Dermis blood vessel endothelial cell (primary cell): ENCODE data around the gene LRRC14B. TPM values are rescaled to one million over a fixed set of nuclear protein-coding genes. Genes with fewer than 3 reads are reported as not detected.
A peak's percentile ranks its signal among the peaks of the same experiment; 100 is the strongest.

Experiments used
- DNase-seq: peaks from one replicate; pipeline ENCODE4 v3.0.0; 2010
- total RNA-seq: library from RNA; depleted of rRNA; stranded (reverse); fragments of >200 nt; gene quantifications from 2 replicates; pipeline ENCODE4 v1.2.3, GENCODE V29; 2014

LRRC14B gene
- not detected in 2 replicates for total RNA-seq

GRCh38 chr5:191036-191948, at the start of gene LRRC14B:
LRRC14B (plus strand) TSS chr5:191495; CDS start chr5:191539, 44 bp downstream.
- no peak for DNase-seq

DNA sequence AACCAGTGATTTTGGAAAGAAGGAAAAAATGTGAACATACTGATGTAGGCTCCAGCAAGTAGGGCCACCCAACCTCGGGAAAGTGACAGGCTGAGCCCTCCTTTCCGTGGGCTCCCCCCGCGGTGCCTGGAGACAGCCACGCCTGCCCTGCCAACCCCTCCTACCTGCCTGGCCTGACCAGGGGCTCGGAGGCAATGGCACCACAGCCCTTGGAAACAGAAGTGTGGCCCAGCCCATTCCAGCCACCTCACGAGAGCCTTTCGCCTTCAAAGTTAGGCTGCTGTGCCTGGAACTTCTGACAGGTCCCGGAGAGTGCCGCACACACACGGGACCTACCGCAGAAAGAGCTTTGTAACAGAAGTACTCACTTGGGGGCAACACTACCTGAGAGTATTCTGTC, 49.5 kb upstream of the LRRC14B start:
- no peak for DNase-seq

- DNase-seq = no peak
Measured at GRCh38 chr5:142246-142810, 49.0 kb upstream of the LRRC14B start.

GRCh38 chr5:143041-143440, 48.3 kb upstream of the LRRC14B start:
- DNase-seq = no peak

DNA sequence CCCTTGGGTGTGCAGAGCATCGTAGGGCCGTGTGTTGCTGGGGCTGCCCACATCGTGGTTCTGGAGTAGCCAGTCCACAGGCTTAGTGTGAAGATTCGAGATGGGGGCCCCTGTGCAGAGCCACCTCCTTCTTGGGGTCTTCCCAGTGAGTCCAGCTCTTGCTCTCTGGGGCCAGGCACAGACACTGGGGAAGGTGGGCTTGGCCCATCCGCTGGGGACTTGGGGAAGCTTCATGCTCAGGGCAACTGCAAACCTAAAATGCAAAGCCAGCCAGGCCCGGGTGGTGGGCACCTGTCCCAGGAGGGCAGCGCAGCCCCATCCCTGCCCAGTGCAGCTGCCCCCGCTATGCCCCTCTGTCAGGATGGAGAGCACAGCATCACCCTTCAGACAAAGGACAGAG, 46.4 kb upstream of the LRRC14B start:
- DNase-seq = no peak

- no peak for DNase-seq
Measured at GRCh38 chr5:145585-146323, 45.5 kb upstream of the LRRC14B start.

- no peak for DNase-seq
Measured at GRCh38 chr5:147751-148150, 43.5 kb upstream of the LRRC14B start.

DNA sequence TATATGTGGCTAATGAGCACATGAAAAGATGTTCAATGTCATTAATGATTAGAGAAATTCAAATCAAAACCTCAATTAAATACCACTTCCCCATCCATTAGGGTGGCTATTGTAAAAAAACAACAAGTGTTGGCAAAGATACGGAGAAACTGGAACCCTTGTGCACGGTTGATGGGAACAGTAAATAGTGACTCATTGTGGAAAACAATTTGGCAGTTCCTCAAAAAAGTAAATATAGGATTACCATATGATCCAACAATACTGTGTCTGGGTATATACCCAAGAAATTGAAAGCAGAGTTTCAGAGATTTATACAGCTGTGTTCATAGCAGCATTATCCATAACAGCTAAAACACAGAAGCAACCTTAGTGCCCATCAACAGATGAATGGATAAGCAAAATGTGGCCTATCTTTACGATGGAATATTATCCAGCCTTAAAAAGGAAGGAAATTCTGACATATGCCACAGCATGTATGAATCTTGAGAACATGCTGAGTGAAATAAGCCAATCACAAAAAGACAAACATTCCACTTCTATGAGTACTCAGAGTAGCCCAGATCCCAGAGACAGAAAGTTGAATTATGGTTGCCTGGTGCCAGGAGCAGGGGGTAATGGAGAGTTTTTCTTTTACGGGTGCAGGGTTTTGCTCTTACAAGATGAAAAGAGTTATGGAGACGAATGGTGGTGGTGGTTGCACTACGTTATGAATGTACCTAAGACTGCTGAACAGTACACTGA, 41.4 kb upstream of the LRRC14B start:
- peak; percentile 25 for DNase-seq

DNA sequence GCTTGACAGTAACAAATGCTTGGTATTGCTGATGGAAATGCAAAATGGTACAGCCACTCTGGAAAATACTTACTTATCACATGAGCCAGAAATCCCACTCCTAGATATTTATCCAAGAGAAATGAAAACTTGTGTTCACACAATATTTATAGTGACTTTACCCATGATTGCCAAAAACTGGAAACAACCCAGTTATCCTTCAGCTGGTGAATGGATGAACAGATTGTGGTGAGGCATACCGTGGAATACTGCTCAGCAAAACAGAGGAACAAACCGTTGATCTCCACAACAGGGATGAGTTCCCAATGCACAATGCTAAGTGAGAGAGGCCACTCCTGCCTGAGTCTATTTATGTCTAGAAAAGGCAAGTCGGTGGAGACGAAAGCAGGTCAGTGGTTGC, 40.5 kb upstream of the LRRC14B start:
- no peak for DNase-seq

- no peak for DNase-seq
Measured at GRCh38 chr5:152077-152476, 39.2 kb upstream of the LRRC14B start.

GRCh38 chr5:153256-153655, 38.0 kb upstream of the LRRC14B start:
- no peak for DNase-seq

GRCh38 chr5:154236-154635, 37.1 kb upstream of the LRRC14B start:
- peak; percentile 48 for DNase-seq

DNA sequence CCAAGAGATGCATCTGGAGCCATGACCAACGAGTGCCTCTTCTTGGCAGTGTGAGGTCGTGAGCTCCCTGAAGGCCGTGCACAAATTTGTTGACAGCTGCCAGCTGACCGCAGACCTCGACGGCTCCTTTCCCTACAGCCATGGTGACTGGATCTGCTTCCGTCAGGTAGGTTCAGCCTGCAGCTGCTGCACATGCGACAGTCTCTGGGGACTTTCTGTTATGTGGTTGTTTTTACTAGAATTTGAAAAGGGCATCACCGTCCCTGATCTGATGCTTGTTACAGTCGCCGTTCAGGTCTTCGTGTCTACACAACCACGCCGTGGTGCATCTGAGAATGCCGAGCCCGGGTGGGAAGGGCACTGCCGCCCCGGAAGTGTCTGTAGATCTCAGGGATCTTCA, 36.5 kb upstream of the LRRC14B start:
- DNase-seq = no peak

GRCh38 chr5:155651-156410, 35.5 kb upstream of the LRRC14B start:
- DNase-seq = no peak

- DNase-seq = no peak
Measured at GRCh38 chr5:156411-157072, 34.8 kb upstream of the LRRC14B start.

- no peak for DNase-seq
Measured at GRCh38 chr5:157126-157715, 34.1 kb upstream of the LRRC14B start.

- DNase-seq = no peak
Measured at GRCh38 chr5:157801-158200, 33.5 kb upstream of the LRRC14B start.

DNA sequence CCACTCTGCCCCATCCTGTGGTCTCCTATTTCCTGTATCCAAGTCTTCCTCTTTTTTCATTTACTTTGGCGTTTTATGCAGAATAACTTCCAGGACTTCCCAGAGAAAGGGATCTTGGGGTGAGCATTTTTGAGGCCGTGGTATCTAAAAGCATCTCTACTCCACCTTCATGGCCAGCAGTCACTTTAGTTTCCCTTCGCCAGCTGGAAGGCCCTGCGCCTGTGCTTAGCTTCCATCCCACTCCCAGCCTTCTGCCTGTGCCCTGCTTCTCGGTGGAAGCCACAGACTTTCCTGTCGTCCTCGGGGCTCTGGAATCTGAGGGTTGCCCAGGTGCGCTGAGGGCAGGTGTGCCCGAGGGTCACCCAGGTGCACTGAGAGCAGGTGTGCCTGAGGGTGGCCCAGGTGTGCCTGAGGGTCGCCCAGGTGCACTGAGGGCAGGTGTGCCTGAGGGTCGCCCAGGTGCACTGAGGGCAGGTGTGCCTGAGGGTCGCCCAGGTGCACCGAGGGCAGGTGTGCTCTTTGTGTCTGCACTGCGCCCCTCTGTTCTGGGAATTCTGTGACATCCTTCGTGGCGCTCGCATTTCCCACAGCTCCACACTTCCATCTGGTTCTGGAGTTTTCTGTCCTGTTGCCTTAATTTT, 32.4 kb upstream of the LRRC14B start:
- no peak for DNase-seq

DNA sequence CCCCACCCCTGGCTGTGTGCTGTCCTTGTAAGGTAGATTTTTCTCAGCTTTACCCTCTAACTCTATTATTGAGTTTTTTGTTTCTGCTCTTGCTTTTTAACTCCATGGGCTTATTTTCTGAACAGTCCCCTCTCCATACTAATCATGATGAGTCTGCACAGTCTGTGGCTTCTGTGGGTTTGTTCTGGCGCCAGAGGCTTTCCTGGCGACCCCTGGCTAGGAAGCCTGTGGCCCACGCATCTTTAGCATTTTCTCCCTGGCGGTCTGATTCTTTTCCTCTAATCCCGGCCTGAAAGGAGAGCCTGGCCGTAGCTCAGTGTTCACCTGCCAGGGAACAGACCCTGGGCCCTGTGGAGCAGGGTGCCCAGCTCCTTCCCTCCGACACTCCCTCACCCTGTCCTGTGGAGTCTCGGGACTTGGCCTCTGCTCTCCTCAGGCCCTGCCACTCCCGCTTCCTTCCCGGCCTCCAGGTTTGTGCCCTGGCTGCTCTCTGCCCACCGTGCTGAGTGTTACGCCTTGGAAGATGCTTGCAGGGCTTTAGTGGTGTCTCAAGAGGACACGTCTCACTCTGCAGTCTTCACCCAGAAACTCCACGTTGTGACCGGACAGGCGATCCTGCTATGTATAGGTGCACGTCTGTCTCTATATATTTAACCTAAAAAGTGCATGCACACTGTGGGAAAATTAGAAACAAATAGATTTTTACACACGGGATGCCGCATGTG, 31.7 kb upstream of the LRRC14B start:
- DNase-seq = peak; percentile 14

DNA sequence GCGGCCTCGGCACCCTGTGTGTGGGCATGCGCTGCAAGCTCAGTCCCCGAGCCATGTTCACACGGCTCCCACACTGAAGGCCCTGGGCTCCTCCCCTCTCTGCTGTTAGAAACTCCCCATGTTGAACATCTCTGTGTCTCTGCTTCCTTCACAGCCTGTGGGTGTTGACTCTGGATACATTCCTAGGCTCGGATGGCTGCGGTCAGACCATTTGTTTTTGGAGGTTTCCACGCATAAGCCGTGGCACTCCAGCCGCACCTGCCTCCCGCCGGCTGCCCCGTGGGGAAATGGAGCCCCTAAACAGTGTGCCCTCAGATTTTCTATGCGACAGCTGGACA, 31.2 kb upstream of the LRRC14B start:
- DNase-seq = no peak
